Body of pancreas (tissue), 4 donors: ENCODE results near the gene CHRDL1.

Source experiments
- CTCF ChIP-seq, 7 experiments: fragments of 450-650 bp in 4 of 7; fragments of 200-600 bp in 3 of 7; sonication (generic) in 3 of 7; IDR thresholded peaks; one replicate each; pipeline ENCODE4 v1.5.1; 2016 to 2019; ENCODE audit warnings: antibody characterized with exemption in 7 of 7
- POLR2A ChIP-seq, 3 donors: fragments of 450-650 bp; IDR thresholded peaks; one replicate each; pipeline ENCODE4 v1.6.1; 2016; ENCODE audit warnings: antibody characterized with exemption in 3 of 3, mild to moderate bottlenecking in 2 of 3

DNA sequence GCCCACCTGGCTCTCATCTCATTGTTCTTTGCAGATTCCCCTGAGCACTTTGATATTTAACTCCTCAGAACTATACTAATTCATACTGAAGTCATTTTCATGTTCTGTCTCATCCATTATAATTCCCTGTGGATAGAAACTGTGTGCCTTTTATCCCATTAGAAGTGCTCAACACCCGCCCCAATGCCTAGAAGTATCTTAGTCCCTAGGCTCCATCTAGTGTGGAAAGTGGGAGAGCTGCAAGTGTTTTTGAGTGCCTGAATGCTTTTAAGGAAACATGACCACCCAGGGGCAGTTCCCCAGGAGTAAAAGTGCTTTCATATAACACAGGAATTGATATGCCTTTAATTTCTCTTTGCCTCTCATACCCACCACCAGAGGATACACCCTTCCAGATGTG, 117.0 kb downstream of the CHRDL1 start:
- TF ChIP-seq POLR2A (IDR thresholded peaks at IDR 0.05) (no peak), CTCF (IDR thresholded peaks at IDR 0.05) (no peak)
